Activated T-helper 9 cell treated with anti-CD3 and anti-CD28 coated beads, Interleukin-2, amount 50 U/mL, for 16 hours (primary cell): Measurements from ENCODE around the gene IGF2BP1.

ENCODE experiments used
- DNase-seq: peaks from one replicate; pipeline ENCODE4 v3.0.0-alpha.2; 2020; ENCODE audit warnings: low read depth

Gene IGF2BP1

DNA sequence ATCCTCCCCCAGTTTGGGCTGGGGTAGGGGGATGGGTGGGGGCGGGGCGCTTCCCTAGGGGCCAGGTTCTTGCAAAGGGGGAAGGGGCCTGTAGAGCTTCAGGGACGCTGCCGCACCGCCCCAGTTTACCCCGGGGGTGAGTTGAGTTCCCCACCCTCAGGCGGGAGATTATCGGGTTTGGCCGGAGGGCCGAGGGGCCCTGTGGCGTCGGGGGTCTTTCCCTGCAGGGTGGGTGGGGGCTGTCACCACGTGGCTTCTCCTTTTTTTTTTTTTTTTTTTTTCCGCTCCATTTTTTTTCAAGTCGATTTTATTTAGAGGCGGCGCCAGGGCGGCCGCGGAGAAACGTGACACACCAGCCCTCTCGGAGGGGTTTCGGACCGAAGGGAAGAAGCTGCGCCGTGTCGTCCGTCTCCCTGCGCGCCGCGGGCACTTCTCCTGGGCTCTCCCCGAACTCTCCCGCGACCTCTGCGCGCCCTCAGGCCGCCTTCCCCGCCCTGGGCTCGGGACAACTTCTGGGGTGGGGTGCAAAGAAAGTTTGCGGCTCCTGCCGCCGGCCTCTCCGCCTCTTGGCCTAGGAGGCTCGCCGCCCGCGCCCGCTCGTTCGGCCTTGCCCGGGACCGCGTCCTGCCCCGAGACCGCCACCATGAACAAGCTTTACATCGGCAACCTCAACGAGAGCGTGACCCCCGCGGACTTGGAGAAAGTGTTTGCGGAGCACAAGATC, at the start of gene IGF2BP1:
Gene IGF2BP1, plus strand, starts transcription at position 283 of the 724 bp plus-strand sequence. Its CDS starts 361 bp downstream, at position 644.
- no peak for DNase-seq

DNA sequence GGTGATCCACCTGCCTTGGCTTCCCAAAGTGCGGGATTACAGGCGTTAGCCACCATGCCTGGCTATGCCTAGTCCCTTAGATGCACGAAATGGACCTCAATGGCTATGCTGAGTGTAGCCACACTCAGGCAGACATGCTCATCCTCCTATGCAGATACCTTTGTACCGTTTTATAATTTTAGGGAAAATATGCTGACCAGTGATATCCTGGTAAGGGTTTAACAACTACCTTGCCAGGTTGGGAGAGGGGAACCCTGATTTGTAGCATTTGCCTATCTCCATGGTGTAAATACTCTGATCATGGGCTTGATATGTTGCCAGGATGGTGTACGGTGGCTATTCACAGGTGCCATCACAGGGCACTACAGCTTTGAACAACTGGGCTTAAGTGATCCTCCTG, 45.6 kb upstream of the IGF2BP1 start:
- DNase-seq = no peak

DNA sequence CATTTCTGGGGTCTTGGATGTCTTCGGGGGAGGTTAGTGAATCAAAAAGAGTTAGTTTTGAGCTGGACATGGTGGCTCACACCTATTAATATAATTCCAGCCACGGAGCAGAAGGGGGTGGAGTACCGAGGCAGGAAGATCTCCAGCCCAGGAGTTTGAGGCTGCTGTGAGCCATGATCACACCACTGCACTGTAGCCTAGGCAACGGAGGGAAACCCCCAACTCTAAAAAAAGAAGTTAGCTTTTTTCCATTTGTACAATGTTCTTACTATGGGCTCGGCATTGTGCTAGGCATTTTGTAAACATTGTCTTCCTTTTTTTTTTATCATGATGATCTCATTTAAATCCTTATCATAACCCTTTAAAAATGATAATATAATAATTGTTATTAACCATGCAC, 44.3 kb upstream of the IGF2BP1 start:
- no peak for DNase-seq

DNA sequence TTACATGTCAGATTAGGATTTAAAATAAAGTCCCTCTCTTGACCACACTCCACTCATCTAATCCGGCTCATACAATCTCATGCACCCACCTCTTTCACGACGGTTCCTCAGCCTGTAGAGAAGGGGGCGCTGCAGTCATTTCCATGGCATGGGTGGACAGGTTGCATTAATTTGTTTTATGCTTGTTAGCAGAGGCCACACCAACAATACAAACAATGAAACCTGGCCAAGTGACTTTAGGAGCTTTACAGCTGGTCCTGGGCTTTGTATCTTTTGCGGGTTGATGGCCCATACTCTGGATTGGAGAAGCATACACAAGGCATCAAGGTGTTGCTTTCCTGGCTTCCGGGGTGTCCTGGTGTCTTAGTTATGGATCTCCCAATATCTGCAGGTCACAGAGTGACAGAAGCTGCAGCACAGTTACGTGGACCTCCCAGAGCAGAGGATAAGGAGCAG, 42.9 kb upstream of the IGF2BP1 start:
- DNase-seq = no peak

DNA sequence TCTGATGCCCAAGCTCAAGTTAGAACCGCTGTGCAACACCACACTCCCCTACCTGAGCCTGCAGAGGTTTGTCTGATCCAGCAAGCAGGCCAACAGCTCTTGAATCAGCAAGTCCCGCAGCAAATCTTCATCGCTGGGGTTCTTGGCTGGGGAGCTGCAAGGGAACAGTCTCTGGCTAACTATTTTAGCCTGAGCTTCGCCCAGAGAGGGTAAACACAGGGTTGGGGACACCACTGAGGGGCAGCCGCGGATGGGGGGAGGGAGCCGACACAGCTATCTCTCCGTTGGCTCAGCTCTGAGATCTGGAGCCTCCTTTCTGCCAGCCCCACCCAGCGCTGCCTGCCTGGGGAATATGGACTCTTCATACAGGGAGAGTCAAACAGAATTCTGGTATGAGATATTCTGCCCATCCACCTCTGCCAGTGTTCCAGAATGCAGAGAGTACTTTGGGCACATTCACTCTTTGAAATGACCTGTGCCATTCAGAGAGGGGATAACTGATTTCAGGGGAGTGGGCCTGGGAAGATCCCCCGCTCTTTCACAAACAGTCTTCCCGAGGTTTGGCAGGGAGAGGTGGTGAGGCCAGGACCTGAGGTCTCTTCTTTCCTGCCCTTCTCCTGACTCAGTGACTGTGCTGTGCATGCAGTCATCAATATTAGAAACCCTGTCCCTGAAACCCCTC, 36.2 kb upstream of the IGF2BP1 start:
- DNase-seq = no peak

DNA sequence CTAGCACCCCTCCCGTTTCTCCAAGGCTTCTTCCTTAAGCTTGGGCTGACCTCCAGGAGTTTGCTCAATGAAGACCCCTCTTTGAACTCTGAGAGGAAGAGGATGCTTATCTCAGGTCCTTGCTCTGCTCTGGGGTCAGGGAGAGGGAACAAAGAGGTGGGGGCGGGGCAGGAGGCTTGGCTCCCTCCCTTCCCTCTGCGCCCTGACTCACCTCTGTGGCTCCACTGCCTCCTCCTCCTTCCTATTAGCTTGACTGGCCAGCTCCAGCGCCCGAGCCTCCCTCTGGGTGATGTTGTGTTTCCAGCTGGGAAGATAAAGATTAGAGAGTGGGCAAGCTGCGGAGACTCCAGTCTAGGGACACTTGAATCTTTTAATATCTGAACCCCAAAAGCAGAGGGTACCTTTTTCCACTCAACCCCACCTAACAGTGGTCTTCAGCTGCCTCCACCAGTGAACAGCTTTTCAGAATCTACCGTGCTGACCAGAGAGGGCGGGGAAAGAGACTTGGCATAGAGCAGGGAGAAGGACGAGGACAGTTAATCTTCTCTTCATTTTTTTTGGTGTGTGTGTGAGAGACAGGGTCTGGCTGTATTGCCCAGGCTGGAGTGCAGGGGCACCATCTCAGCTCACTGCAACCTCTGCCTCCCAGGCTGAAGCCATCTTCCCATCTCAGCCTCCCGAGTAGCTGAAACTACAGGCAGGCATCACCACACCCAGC, 35.5 kb upstream of the IGF2BP1 start:
- DNase-seq = no peak

DNA sequence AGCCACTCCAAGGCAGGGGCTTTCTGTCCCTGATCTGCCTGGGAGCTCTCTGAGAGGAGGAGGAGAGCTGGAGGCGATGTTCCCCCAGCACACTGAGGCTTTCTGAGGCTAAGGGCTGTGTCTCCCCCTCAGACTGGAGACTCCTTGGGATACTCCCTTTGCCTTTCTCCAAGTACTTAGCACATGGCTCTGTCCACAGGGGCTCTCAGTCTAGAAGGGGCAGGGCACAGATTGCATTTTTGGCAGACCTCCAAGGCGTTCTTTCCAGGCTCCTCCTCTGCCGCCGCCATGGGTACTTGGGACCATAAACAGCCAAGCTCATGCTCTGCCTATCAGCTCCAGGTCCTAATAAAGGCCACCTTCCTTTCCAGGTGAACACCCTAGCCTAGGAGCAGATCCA, 27.0 kb upstream of the IGF2BP1 start:
- no peak for DNase-seq

DNA sequence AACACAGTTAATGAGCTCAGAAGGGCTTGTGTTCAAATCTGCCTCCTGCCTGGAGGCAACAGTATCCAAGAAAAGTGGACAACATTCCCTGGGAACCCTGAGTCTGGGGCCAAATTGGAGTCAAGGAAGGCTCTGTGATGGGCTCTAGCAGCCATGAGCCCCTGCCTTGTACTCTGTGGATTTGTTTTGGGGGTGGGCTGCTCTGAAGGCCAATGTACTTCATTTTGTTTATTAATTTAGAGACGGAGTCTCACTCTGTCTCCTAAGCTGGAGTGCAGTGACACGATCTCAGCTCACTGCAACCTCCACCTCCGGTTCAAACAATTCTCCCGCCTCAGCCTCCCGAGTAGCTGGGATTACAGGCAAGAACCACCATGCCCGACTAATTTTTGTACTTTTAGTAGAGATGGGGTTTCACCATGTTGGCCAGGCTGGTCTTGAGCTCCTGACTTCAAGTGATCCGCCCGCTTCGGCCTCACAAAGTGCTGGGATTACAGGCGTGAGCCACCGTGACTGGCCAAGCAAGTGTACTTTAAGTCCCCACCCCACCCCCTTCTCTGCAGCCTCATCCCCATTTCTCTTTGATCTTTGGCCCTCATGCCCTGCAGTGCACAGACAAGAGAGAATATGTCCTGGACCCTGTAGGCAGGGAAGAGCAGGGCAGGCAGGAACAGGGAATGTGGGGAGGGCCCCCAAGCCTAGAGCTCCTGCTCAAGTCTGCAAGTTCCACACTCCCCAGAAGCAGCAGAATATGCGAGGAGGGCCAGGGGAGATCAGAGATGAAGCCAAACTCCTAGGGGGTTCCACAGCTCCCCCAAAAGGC, 26.1 kb upstream of the IGF2BP1 start:
- DNase-seq = no peak

DNA sequence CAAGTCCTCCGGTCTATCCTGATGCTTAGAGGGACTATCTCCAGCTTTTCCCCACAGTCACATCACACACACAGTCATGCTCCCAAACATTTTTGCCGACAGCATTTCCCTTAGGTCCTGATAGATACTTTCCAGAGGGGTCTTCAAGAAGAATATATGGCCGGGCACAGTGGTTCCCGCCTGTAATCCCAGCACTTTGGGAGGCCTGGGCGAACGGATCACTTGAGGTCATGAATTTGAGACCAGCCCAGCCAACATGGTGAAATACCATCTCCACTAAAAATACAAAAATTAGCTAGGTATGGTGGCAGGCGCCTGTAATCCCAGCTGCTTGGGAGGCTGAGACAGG, 24.5 kb upstream of the IGF2BP1 start:
- no peak for DNase-seq

DNA sequence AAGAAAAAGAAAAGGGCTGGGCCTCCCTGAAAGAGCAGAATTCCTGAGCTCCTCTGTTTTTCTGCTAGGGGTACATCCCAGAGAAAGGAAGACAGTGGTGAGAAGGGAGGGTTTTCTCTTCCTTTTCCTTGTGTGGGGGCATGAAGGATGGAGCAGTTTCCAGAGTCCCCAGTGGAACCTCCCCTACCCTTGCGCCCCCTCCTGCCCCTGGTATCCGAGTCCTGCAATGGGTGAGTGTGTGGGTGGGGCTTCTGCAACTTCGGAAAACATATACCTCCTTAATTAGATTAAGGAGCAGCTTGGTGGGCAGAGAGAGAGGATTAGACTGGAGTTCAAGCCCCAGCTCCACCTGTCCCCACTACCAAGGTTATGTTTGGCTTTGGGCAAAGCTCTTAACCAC, 23.4 kb upstream of the IGF2BP1 start:
- DNase-seq = no peak

DNA sequence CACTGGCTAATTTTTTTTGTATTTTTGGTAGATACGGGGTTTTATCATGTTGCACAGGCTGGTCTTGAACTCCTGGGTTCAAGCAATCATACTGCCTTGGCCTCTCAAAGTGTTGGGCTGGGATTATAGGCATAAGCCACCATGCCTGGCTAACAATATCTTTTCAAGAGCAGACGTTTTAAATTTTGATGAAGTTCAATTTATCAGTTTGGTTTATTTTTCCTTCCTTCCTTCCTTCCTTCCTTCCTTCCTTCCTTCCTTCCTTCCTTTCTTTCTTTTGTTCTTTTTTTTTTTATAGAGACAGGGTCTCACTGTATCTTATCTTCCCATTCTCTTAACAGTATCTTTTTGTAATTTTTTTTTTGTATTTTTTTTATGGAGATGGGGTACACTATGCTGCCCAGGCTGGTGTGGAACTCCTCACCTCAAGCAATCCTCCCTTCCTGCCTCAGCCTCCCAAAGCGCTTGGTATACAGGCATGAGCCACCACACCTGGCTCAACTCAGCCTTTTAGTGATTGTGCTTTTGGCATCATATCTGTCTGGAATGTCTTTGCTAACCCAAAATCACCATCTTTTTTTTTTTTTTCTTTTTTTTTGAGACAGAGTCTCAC, 15.2 kb upstream of the IGF2BP1 start:
- DNase-seq = no peak

DNA sequence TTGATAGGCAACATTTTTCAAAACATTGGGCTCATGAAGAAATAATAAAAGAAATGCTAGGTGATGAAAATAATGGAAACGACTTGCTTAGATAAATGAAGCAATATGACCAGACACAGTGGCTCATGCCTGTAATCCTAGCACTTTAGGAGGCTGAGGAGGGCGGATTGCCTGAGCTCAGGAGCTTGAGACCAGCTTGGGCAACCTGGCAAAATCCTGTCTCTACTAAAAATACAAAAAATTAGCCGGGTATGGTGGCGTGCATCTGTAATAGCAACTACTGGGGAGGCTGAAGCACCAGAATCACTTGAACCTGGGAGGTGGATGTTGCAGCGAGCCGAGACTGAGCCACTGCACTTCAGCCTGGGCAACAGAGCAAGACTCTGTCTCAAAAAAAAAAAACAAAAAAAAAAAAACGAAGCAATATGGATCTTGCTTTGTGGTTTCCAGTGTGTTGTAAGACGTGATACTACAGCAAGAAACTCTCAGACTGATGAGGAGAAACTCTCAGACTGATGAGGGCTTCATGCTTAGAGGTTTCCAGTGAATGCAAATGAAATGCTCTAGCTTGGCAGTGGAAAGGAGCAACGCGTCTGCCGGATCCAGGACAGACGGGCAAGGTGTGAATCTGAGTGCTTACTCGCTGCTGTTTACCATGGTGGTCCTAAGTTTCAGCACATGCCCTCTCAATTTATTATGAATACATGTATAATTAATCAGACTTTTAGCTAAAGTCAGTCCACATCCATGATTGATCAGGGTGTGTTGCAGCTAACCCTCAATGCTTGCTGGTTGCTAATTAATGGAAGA, 11.5 kb upstream of the IGF2BP1 start:
- DNase-seq = no peak

DNA sequence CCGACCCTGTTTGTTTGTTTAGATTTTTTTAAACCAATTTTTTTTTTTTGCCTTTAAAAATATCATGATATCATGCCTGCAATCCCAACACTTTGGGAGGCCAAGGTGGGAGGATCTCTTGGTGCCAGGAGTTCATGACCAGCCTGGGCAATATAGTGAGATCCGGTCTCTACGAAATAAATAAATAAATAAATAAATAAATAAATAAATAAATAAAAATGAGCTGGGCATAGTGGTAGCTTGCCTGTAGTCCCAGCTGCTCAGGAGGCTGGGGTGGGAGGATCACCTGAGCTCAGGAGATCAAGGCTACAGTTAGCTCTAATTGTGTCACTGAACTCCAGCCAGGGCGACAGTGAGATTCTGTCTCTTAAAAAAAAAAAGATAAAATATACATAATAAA, 8.1 kb upstream of the IGF2BP1 start:
- DNase-seq = no peak

DNA sequence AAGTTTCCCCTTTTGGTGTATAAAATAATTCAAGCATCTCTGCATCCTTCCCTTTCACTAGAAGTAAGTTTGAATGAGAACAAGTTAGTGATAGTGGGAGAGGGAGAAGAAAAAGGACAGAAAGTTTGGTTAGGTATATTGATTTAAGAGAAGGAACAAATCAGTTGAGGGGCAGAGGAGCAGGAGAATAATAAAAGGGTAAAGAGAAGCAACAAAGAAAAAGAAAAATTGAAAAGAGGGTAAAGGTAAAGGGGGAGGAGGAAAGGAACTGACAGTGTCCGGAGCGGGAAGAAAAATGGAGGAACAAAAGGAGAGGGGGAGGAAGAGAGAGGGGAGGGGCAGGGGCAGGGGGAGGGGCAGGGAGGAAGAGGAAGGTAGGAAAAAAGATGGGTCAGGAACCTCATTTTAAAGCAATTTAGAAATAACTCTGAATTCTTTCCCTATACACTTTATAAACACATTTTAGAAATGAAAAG, 6.3 kb upstream of the IGF2BP1 start:
- DNase-seq = no peak

DNA sequence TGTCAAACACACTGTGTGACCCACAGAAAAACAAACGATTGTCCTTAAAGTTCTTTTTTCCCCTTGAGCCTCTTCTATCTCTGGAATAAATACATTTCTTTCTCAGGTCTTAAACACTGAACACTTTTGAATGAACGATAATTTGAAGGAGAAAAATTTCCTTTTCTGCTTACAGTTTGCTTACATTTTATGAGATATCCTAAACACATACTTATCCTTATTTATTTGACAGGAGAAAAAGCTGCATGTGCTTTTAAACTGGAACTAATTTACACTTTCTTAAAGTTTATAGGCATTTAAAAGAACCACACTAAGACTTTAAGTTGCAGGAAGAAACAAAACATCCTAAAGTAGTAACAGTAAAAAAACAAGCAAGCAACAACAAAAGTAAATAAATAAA, 4.7 kb upstream of the IGF2BP1 start:
- no peak for DNase-seq

DNA sequence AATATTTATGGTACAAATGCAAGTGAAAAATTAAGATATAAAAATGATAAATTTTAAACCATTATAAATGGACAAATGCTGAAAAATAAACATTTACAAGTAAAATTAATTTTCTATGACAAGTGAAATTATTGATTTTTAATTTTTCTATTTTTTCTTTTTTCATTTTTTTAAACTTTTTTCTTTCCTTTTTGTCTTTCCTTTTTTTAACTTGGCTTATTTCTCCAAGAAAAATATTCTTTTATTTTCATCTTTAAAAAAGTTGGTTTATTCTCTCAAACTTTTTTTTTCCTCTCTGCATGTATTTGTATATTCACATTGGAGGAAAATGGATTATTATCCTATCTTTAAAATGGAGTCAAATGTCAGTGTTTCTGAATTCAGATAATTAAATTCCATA, 3.9 kb upstream of the IGF2BP1 start:
- no peak for DNase-seq

DNA sequence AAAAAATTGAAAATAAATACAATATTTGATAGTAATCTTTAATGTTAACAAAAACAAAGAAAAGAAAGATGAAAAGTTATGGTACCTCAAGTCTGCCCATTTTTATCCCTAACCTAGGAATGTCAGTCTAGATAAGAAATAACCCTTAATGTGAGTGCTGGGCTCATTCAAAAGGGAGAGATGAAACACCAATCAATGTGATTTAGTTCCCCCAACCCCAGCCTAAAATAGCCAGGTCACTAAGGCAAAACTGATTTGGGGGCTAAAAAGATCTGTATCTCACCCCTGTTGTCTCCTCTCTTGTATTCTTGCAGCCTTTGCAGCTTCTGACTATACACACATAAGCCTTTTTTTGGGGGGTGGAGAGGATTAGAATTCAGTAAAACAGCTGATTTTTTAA, 3.2 kb upstream of the IGF2BP1 start:
- no peak for DNase-seq

DNA sequence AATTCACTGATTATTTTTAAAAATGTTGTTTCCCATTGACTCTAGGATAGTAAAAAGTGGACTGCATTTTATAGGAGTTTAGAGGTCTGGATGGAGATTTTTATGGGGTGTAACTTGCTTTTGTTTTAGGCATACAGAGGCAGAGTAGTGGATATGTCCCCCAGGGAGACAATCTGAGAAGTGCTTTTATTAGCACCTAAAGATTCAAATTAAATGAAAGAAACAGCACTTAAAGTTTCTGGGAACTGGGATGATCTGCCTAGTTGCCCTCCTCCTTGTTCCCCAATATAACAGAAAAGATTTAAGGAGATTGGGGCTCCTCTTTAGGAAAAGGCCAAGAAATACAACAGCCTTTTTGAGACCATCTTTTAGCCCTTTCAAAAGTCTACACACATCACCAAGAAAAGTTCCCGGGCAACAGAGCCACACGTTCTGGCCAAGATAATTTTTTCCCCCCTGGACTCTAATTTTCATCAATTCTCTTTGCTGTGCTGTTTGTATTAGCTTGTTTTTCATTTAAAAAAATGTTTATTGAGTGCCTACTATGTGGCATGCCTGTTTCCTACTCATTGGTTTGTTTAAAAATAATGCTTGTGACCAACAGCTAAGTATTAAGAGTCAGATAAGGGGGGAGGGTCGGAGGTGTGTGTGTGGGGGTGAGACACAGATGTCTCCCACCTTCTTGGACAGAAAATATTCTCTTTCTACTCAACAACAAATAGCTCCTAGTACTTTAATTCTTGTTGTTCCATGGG, 2.5 kb upstream of the IGF2BP1 start:
- DNase-seq = no peak

DNA sequence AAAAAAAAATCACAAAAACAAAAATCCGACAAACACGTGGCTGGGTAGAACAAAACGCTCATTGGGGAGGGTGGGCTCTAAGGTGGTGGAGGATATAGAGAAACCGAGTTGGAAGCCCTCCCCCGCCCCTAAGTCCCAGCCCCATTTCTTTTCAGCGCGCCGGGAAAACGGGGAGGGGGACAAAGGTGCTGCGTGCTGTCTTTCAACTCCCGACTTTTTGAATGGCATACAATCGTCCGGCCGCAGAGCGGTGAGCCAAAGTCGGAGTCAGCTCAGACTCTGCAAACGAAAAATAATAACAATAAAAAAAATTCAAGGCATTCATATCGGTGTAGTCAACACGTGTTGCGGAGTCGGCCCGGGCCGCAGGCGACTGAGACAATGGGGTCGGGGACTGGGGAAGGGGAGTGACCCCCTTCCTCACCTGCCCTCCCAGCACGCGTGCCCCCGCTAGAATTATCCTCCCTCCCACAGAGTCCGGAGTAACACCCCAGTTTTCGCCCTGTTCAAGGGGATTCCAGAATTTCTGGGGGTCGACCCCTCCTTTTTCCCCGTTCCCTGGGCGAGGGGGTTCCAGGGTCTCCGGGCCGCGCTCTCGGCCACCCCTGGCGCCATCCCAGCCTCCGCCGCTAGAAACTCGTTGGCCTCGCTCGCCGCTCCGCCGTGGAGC, 1.7 kb upstream of the IGF2BP1 start:
- DNase-seq = no peak
